GM08714 (cell line): ENCODE results near the gene ZP4.

Experiments
- H3K4me3 ChIP-seq: fragments of 200-500 bp; sonication (Bioruptor generic); 2 replicates; pipeline ENCODE4 v1.5.1; 2014; ENCODE audit warnings: mild to moderate bottlenecking, low read length, inconsistent platforms
- ZNF274 ChIP-seq: IDR thresholded peaks from 2 replicates; pipeline ENCODE4 v1.6.1; 2012; ENCODE audit warnings: mild to moderate bottlenecking, low read depth, low read length

Gene ZP4

GRCh38 chr1:237890822-237891221 is at the start of gene ZP4:
ZP4 (minus strand) TSS chr1:237890922; CDS start chr1:237890635, 287 bp downstream.
- TF ChIP-seq ZNF274 = no peak
- H3K4me3 ChIP-seq = no peak within 1 kb of the TSS

- no peak for TF ChIP-seq ZNF274
- no peak overlapping the region for H3K4me3 ChIP-seq
These were observed 47.8 kb upstream of the ZP4 start for GRCh38 chr1:237938553-237938952.

GRCh38 chr1:237938068-237938467 is 47.3 kb upstream of the ZP4 start:
- TF ChIP-seq ZNF274 = no peak
- H3K4me3 ChIP-seq = no peak overlapping the region

GRCh38 chr1:237932816-237933215 is 42.1 kb upstream of the ZP4 start:
- TF ChIP-seq ZNF274 = no peak
- no peak overlapping the region for H3K4me3 ChIP-seq

GRCh38 chr1:237931581-237931980 is 40.9 kb upstream of the ZP4 start:
- no peak overlapping the region for H3K4me3 ChIP-seq
- no peak for TF ChIP-seq ZNF274

GRCh38 chr1:237927198-237927597 is 36.5 kb upstream of the ZP4 start:
- no peak overlapping the region for H3K4me3 ChIP-seq
- TF ChIP-seq ZNF274 = no peak

- no peak for TF ChIP-seq ZNF274
- no peak overlapping the region for H3K4me3 ChIP-seq
These were observed 30.6 kb upstream of the ZP4 start for GRCh38 chr1:237921306-237921705.

- no peak overlapping the region for H3K4me3 ChIP-seq
- TF ChIP-seq ZNF274 = no peak
These were observed 22.6 kb upstream of the ZP4 start for GRCh38 chr1:237913345-237913744.

GRCh38 chr1:237911911-237912310 is 21.2 kb upstream of the ZP4 start:
- H3K4me3 ChIP-seq = no peak overlapping the region
- TF ChIP-seq ZNF274 = no peak

GRCh38 chr1:237910834-237911233 is 20.1 kb upstream of the ZP4 start:
- no peak overlapping the region for H3K4me3 ChIP-seq

GRCh38 chr1:237903961-237904360 is 13.2 kb upstream of the ZP4 start:
- TF ChIP-seq ZNF274 = no peak
- H3K4me3 ChIP-seq = no peak overlapping the region

More at GRCh38 chr1:237910834-237911233, 20.1 kb upstream of the ZP4 start:
- no peak for TF ChIP-seq ZNF274

GRCh38 chr1:237902960-237903743 is 12.4 kb upstream of the ZP4 start:
- no peak overlapping the region for H3K4me3 ChIP-seq
- no peak for TF ChIP-seq ZNF274

GRCh38 chr1:237901299-237901934 is 10.7 kb upstream of the ZP4 start:
- H3K4me3 ChIP-seq = no peak overlapping the region
- TF ChIP-seq ZNF274 = no peak

- no peak for TF ChIP-seq ZNF274
These were observed 4.9 kb upstream of the ZP4 start for GRCh38 chr1:237895630-237896029.

GRCh38 chr1:237894131-237894530 is 3.4 kb upstream of the ZP4 start:
- H3K4me3 ChIP-seq = no peak overlapping the region
- no peak for TF ChIP-seq ZNF274

More at GRCh38 chr1:237895630-237896029, 4.9 kb upstream of the ZP4 start:
- H3K4me3 ChIP-seq = no peak overlapping the region
